Adrenal gland (tissue), 12 donors: ENCODE measurements around the gene RNF130. TPM values are rescaled to one million over a fixed set of nuclear protein-coding genes. Genes with fewer than 3 reads are reported as not detected.

Experiments used
- DNase-seq, 7 donors: peaks; one replicate each; pipeline ENCODE4 v3.0.0-alpha.2; 2019 to 2020
- H3K27ac ChIP-seq, 5 donors: fragments of 200-600 bp; sonication (generic) in 4 of 5; 1 replicate in 3 of 5; 2 replicates in 2 of 5; pipeline versions ENCODE4 v1.5.1 to v1.8.0; 2016 to 2020; ENCODE audit warnings: mild to moderate bottlenecking in 1 of 5
- H3K27me3 ChIP-seq: fragments of 200-600 bp; 2 replicates; pipeline ENCODE4 v1.8.0; 2021
- H3K36me3 ChIP-seq, 2 donors: fragments of 200-600 bp; replicated peaks in 1 of 2; 1 replicate in 1 of 2; 2 replicates in 1 of 2; pipeline versions ENCODE4 v1.5.1 to v1.8.0; 2018 to 2022
- H3K4me1 ChIP-seq, 2 donors: fragments of 200-600 bp; replicated peaks in 1 of 2; 1 replicate in 1 of 2; 2 replicates in 1 of 2; pipeline versions ENCODE4 v1.5.1 to v1.8.0; 2018 to 2021
- H3K4me3 ChIP-seq, 4 donors: fragments of 200-600 bp; sonication (generic) in 3 of 4; one replicate each; pipeline ENCODE4 v1.5.1; 2016 to 2018
- H3K9me3 ChIP-seq, 3 donors: fragments of 200-600 bp; sonication (generic) in 1 of 3; replicated peaks in 1 of 3; 1 replicate in 2 of 3; 2 replicates in 1 of 3; pipeline versions ENCODE4 v1.5.1 to v1.8.0; 2016 to 2021
- POLR2A ChIP-seq, 2 donors: fragments of 450-650 bp; IDR thresholded peaks; one replicate each; pipeline ENCODE4 v1.6.1; 2017; ENCODE audit warnings: antibody characterized with exemption in 2 of 2, mild to moderate bottlenecking in 2 of 2, moderate library complexity in 1 of 2
- WGBS, 4 donors: extraction: QIAGEN DNeasy Blood & Tissue Kit in 2 of 4; methylation state at CpG; one replicate each; pipeline versions ENCODE4 v1.1.5 to v1.1.7; 2013 to 2017; 5-methylcytosine and 5-hydroxymethylcytosine counted together
- intact Hi-C, 2 donors: fragments of 100-400 bp; cut with DNase I; formaldehyde crosslinking; loops; one replicate each; pipeline versions ENCODE4 v1.14.1 to v1.15.0; 2022 to 2023
- polyA plus RNA-seq, 3 donors: library from polyadenylated mRNA; stranded (reverse); fragments of 200-250 nt in 2 of 3; fragments of 350-450 nt in 1 of 3; fragmentation: Illumina TruSeq in 1 of 3; extraction: RNeasy Lipid Tissue Mini Kit (QIAGEN cat#74804) in 1 of 3; gene quantifications; one replicate each; pipeline ENCODE4 v1.2.3, GENCODE V29; 2013 to 2014
- total RNA-seq, 9 donors: library from RNA; depleted of rRNA in 4 of 9; stranded (reverse); fragments of >200 nt in 4 of 9; fragments of 120-200 nt in 1 of 9; fragmentation: NEBNext Ultra II Directional in 1 of 9; extraction: Animal tissue kit (Norgen Biotek cat#: 25700) in 1 of 9; gene quantifications; one replicate each; pipeline versions ENCODE4 v1.1.0 to v1.2.4, GENCODE V29; 2013 to 2023
- TF ChIP-seq, protein P1 (sequence below), 6 experiments: fragments of 450-650 bp in 4 of 6; fragments of 200-600 bp in 2 of 6; sonication (generic) in 1 of 6; IDR thresholded peaks; 1 replicate in 5 of 6; 2 replicates in 1 of 6; pipeline versions ENCODE4 v1.5.1 to v1.8.0; 2016 to 2021; ENCODE audit warnings: antibody characterized with exemption in 6 of 6, mild to moderate bottlenecking in 2 of 6, moderate library complexity in 1 of 6
- donor health status: healthy with polysubstance abuse.
- donor health status: Bipolar disorder and iron deficiency.
- donor health status: DM: yes; HTN: yes; CAD: no.
- donor health status: DM: no; HTN: no; CAD: no.
- donor health status: DM: no; HTN: no; CAD: no.
- donor health status: DM: yes; HTN: yes; CAD: no.

The RNF130 gene
- total and polyA plus RNA-seq, 12 donors = 36.8 to 138 (median 75.1) TPM

DNA sequence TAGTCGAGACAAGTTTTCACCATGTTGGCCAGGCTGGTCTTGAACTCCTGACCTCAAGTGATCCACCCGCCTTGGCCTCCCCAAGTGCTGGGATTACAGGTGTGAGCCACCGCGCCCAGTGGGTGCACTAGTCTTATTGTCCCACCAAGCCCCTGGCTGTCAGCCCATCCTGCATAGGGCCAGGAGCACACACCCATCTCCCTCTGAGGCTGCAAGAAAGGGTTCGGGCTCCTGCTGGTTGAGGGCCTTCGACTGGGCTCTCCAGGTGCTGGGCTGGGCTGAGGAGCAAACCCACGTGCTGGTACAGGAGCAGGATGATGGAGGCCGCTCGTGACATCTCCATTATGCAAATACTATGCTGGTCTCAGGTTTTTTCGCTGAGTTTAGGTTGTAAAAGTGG, 25.1 kb upstream of the RNF130 start:
- Histone ChIP-seq H3K4me1 (no peaks in the 10 kb centered on the region), H3K27ac (no peak overlapping the region), H3K36me3 (no peaks in the 10 kb centered on the region), H3K27me3 (no peaks in the 10 kb centered on the region), H3K9me3 (no peaks in the 10 kb centered on the region), H3K4me3 (no peak overlapping the region)
- no peak for DNase-seq
- intact Hi-C loops = no loop called here
- WGBS, 4 donors = 83 to 92% (median 90%) methylated on average over 7 to 10 of the region's 10 CpGs
- TF ChIP-seq, protein P1, sequence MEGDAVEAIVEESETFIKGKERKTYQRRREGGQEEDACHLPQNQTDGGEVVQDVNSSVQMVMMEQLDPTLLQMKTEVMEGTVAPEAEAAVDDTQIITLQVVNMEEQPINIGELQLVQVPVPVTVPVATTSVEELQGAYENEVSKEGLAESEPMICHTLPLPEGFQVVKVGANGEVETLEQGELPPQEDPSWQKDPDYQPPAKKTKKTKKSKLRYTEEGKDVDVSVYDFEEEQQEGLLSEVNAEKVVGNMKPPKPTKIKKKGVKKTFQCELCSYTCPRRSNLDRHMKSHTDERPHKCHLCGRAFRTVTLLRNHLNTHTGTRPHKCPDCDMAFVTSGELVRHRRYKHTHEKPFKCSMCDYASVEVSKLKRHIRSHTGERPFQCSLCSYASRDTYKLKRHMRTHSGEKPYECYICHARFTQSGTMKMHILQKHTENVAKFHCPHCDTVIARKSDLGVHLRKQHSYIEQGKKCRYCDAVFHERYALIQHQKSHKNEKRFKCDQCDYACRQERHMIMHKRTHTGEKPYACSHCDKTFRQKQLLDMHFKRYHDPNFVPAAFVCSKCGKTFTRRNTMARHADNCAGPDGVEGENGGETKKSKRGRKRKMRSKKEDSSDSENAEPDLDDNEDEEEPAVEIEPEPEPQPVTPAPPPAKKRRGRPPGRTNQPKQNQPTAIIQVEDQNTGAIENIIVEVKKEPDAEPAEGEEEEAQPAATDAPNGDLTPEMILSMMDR (IDR thresholded peaks at IDR 0.05) = no peak
- no peak for TF ChIP-seq POLR2A (IDR thresholded peaks at IDR 0.05)

GRCh38 chr5:180095545-180095944, 24.0 kb upstream of the RNF130 start:
- intact Hi-C loops = no loop called here
- DNase-seq = no peak
- WGBS, 4 donors = 75 to 84% (median 79%) methylated on average over 9 of the region's 9 CpGs
- Histone ChIP-seq H3K27me3 (no peaks in the 10 kb centered on the region), H3K36me3 (no peaks in the 10 kb centered on the region), H3K9me3 (no peaks in the 10 kb centered on the region), H3K4me1 (peaks cover 0 to 5% of the 10 kb centered on the region in 2 donors), H3K27ac (no peak overlapping the region), H3K4me3 (no peak overlapping the region)
- TF ChIP-seq POLR2A (IDR thresholded peaks at IDR 0.05) = no peak
- TF ChIP-seq, protein P1 (IDR thresholded peaks at IDR 0.05) = no peak

- H3K27ac ChIP-seq = peak overlapping the region in 1 of 5 donors; percentile 6
- intact Hi-C loops = no loop called here
- peak in 4 of 7 donors; percentile 42 to 54 (median 48) for DNase-seq
- no peaks in the 10 kb centered on the region for H3K36me3 ChIP-seq
- no peaks in the 10 kb centered on the region for H3K27me3 ChIP-seq
- H3K4me1 ChIP-seq = peaks cover 0 to 5% of the 10 kb centered on the region in 2 donors
- TF ChIP-seq, protein P1 (IDR thresholded peaks at IDR 0.05) = no peak
- TF ChIP-seq POLR2A (IDR thresholded peaks at IDR 0.05) = no peak
- H3K4me3 ChIP-seq = no peak overlapping the region
- H3K9me3 ChIP-seq = no peaks in the 10 kb centered on the region
- 55 to 71% (median 65%) methylated on average over 6 to 9 of the region's 9 CpGs for WGBS, 4 donors
Observed at GRCh38 chr5:180093651-180094382, 22.3 kb upstream of the RNF130 start.

DNA sequence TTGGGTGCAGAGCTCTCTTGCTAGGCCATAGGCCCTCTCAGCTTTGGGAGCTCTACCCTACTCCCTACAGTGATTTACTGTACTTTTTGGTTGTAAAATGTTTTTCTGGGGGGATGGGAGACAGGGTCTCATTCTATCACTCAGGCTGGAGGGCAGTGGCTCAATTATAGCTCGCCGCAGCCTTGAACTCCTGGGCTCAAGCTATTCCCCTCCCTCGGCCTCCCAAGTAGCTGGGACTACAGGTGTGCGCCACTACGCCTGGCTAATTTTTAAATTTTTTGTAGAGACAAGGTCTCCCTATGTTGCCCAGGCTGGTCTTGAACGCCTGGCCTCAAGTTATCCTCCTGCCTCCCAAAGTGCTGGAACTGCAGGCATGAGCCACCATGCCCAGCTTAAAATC, 21.7 kb upstream of the RNF130 start:
- 87 to 93% (median 90%) methylated on average over 6 of the region's 6 CpGs for WGBS, 4 donors
- Histone ChIP-seq H3K4me3 (no peak overlapping the region), H3K9me3 (no peaks in the 10 kb centered on the region), H3K27ac (peak overlapping the region in 1 of 5 donors; percentile 6), H3K4me1 (peaks cover 0 to 5% of the 10 kb centered on the region in 2 donors), H3K36me3 (no peaks in the 10 kb centered on the region), H3K27me3 (no peaks in the 10 kb centered on the region)
- DNase-seq = no peak
- intact Hi-C loops = no loop called here
- TF ChIP-seq, protein P1 (IDR thresholded peaks at IDR 0.05) = no peak
- no peak for TF ChIP-seq POLR2A (IDR thresholded peaks at IDR 0.05)
